ENCODE data around the gene ALOXE3. TPM values are rescaled to one million over a fixed set of nuclear protein-coding genes. Genes with fewer than 3 reads are reported as not detected.

Gene ALOXE3
- total and polyA plus RNA-seq, 12 donors = not detected

DNA sequence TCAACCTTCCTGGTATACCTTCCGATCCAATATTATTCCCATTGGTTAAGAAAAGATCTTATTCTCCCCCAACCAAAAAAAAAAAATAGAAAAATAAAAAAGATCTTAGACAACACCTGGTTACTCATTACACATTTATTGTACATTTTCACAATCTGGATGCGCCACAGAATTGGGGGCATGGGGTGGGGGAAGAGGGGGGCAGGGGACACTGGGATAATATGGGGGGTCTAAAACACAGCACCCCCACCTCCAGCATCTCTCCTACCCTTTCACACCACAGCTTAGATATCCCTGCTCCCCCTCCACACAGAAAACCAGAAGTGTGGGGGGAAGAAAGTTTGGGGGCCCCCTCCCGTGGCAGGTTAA lies 40.7 kb upstream of the ALOXE3 start:
- TF ChIP-seq POLR2A (IDR thresholded peaks at IDR 0.05) = no peak
- TF ChIP-seq, protein P1, sequence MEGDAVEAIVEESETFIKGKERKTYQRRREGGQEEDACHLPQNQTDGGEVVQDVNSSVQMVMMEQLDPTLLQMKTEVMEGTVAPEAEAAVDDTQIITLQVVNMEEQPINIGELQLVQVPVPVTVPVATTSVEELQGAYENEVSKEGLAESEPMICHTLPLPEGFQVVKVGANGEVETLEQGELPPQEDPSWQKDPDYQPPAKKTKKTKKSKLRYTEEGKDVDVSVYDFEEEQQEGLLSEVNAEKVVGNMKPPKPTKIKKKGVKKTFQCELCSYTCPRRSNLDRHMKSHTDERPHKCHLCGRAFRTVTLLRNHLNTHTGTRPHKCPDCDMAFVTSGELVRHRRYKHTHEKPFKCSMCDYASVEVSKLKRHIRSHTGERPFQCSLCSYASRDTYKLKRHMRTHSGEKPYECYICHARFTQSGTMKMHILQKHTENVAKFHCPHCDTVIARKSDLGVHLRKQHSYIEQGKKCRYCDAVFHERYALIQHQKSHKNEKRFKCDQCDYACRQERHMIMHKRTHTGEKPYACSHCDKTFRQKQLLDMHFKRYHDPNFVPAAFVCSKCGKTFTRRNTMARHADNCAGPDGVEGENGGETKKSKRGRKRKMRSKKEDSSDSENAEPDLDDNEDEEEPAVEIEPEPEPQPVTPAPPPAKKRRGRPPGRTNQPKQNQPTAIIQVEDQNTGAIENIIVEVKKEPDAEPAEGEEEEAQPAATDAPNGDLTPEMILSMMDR (IDR thresholded peaks at IDR 0.05) = no peak
- no peak overlapping the region for H3K4me3 ChIP-seq
- H3K4me1 ChIP-seq (replicated peaks in 1 of 2) = peaks cover 26 to 36% of the 10 kb centered on the region in 2 donors
- DNase-seq = no peak
- no peaks in the 10 kb centered on the region for H3K9me3 ChIP-seq (replicated peaks in 1 of 3)
- H3K36me3 ChIP-seq (replicated peaks in 1 of 2) = peaks cover 0 to 20% of the 10 kb centered on the region in 2 donors
- H3K27ac ChIP-seq = peak overlapping the region in 3 of 5 donors; percentile 97 to 100 (median 99)
- no peaks in the 10 kb centered on the region for H3K27me3 ChIP-seq
- 56 to 63% (median 59%) methylated on average over 3 of the region's 3 CpGs for WGBS, 4 donors
- intact Hi-C loops (cut with DNase I) = no loop called here

DNA sequence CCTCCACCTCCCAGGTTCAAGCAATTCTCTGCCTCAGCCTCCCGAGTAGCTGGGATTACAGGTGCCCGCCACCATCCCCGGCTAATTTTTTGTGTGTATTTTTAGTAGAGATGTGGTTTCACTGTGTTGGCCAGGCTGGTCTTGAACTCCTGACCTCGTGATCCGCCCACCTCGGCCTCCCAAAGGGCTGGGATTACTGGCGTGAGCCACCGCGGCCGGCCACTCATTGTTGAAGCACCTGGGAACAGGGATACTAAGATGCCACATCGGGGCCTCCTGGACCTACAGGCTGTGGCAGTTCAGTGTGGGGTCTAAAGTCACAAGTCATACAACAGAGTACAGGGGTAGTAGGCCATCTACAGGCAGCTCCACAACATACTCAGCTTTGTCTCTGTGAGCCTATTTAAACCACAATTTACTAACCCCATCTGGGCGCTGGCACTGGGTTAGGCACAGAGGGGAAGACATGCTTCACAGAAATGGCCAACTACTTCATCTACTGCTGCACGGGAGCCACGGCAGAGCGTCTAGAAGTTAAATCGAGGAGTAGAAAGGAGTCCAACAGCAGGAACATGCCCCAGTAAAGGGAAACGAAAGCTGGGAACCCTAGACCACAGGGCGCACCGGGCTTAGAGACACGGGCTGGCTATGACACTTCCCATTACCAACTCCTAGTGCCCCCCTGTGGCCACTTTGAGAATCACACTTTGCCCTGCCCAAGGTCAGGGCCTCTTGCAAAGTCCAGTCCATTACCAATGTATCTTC lies 40.1 kb upstream of the ALOXE3 start:
- TF ChIP-seq POLR2A (IDR thresholded peaks at IDR 0.05) = peak; percentile 31 to 75
- TF ChIP-seq, protein P1 (IDR thresholded peaks at IDR 0.05) = peak; percentile 91 to 97 (median 94)
- no peaks in the 10 kb centered on the region for H3K9me3 ChIP-seq (replicated peaks in 1 of 3)
- peaks cover 0 to 20% of the 10 kb centered on the region in 2 donors for H3K36me3 ChIP-seq (replicated peaks in 1 of 2)
- H3K27me3 ChIP-seq = no peaks in the 10 kb centered on the region
- WGBS, 4 donors = 35 to 44% (median 36%) methylated on average over 14 to 20 of the region's 20 CpGs
- intact Hi-C loops (cut with DNase I) = no loop called here
- peaks cover 26 to 36% of the 10 kb centered on the region in 2 donors for H3K4me1 ChIP-seq (replicated peaks in 1 of 2)
- DNase-seq = peak; percentile 94 to 99 (median 97)
- H3K4me3 ChIP-seq = no peak overlapping the region
- H3K27ac ChIP-seq = peak overlapping the region; percentile 66 to 100 (median 99)

DNA sequence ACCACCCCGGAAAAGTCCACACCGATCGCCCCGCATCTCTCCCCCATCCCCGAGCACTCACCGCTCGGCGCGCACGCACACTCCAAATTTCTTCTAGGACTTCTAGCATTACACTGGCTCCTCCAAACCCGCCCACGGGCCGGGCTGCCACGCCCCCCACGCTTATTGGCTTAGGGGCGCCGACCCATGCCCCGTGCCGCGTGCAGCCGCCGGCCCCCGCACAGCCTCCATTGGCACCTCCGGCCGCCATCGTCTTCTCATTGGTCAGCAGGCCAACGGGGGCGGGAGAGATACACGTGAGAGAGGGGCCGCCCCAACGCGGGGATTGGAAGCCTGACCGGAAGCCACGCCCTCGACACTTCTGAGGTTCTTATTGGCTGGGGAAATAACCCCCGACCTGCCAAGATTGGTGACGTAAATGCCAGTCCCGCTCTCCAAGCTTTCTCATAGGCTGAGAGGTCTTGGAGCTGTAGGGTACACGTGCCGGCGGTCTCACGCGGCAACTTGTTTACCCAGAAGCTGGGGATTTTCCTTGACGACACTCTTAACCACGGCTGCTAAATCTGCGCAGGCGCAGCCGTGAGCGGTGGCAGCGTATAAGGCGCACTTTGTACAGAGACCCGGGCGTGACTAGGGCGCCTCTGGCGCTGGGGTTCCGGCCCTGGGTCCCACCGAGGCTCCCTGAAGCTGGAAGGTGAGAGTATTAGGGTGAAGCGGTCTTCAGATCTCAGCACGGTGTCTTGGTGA lies 38.1 kb upstream of the ALOXE3 start:
- Histone ChIP-seq H3K27me3 (no peaks in the 10 kb centered on the region), H3K4me1 (replicated peaks in 1 of 2) (peaks cover 24 to 36% of the 10 kb centered on the region in 2 donors), H3K9me3 (replicated peaks in 1 of 3) (no peaks in the 10 kb centered on the region), H3K27ac (peak overlapping the region; percentile 99 to 100 (median 100)), H3K36me3 (replicated peaks in 1 of 2) (peaks cover 0 to 21% of the 10 kb centered on the region in 2 donors), H3K4me3 (peak overlapping the region; percentile 36 to 99 (median 84))
- 0 to 1% (median 1%) methylated on average over 23 to 59 of the region's 59 CpGs for WGBS, 4 donors
- intact Hi-C loops (cut with DNase I) = no loop called here
- TF ChIP-seq, protein P1 (IDR thresholded peaks at IDR 0.05) = peak in 1 of 6 experiments; percentile 9
- peak; percentile 100 for TF ChIP-seq POLR2A (IDR thresholded peaks at IDR 0.05)
- peak; percentile 100 for DNase-seq

DNA sequence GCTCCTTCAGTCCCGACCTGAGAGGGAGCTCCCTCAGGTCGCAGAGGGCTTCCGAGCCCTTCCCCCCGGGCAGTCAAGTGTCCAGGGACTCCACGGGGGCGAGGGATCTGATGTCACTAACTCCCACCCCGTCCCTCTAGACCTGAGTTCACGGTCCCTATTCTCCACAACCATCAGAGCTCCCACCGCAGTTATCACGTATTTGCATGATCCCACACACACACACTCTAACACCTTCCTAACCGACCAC lies 37.6 kb upstream of the ALOXE3 start:
- DNase-seq = no peak
- 0 to 1% (median 1%) methylated on average over 6 to 11 of the region's 11 CpGs for WGBS, 4 donors
- peaks cover 21 to 32% of the 10 kb centered on the region in 2 donors for H3K4me1 ChIP-seq (replicated peaks in 1 of 2)
- H3K4me3 ChIP-seq = peak overlapping the region; percentile 36 to 99 (median 84)
- intact Hi-C loops (cut with DNase I) = no loop called here
- H3K27ac ChIP-seq = peak overlapping the region; percentile 99 to 100 (median 100)
- TF ChIP-seq POLR2A (IDR thresholded peaks at IDR 0.05) = no peak
- TF ChIP-seq, protein P1 (IDR thresholded peaks at IDR 0.05) = no peak
- H3K36me3 ChIP-seq (replicated peaks in 1 of 2) = peaks cover 0 to 16% of the 10 kb centered on the region in 2 donors
- no peaks in the 10 kb centered on the region for H3K27me3 ChIP-seq
- no peaks in the 10 kb centered on the region for H3K9me3 ChIP-seq (replicated peaks in 1 of 3)
